Measurements from ENCODE around the gene FDX2.
"Not testable (repeated sequence)": the region's sequence is repeated elsewhere in the genome, so short reads cannot be mapped to it uniquely, and the experiment has no call there.

The FDX2 gene

GRCh38 chr19:10315335-10316214, at the start of gene FDX2:
TSS of gene FDX2 (minus strand) at chr19:10316015. CDS start at chr19:10315996, 19 bp downstream.
- peak; percentile 91 for DNase-seq

- no peak for DNase-seq
Observed at GRCh38 chr19:10365518-10365917, 49.7 kb upstream of the FDX2 start.

- no peak for DNase-seq
Observed at GRCh38 chr19:10364644-10365043, 48.8 kb upstream of the FDX2 start.

GRCh38 chr19:10363789-10364281, 48.0 kb upstream of the FDX2 start:
- DNase-seq, result no peak

GRCh38 chr19:10362259-10362658, 46.4 kb upstream of the FDX2 start:
- DNase-seq, result no peak

- DNase-seq, result no peak
Observed at GRCh38 chr19:10361569-10362011, 45.8 kb upstream of the FDX2 start.

- no peak for DNase-seq
Observed at GRCh38 chr19:10356431-10356830, 40.6 kb upstream of the FDX2 start.

- DNase-seq, result no peak
Observed at GRCh38 chr19:10353793-10354391, 38.1 kb upstream of the FDX2 start.

GRCh38 chr19:10352764-10353671, 37.2 kb upstream of the FDX2 start:
- no peak for DNase-seq

- DNase-seq, result no peak
Observed at GRCh38 chr19:10346509-10346908, 30.7 kb upstream of the FDX2 start.

GRCh38 chr19:10344780-10345179, 29.0 kb upstream of the FDX2 start:
- no peak for DNase-seq

- DNase-seq, result no peak
Observed at GRCh38 chr19:10343495-10343894, 27.7 kb upstream of the FDX2 start.

GRCh38 chr19:10339977-10340376, 24.2 kb upstream of the FDX2 start:
- DNase-seq, result no peak

- no peak for DNase-seq
Observed at GRCh38 chr19:10339380-10339960, 23.7 kb upstream of the FDX2 start, which contains the start of gene ICAM3. TSS of gene ICAM3 (minus strand) at chr19:10339624. CDS start at chr19:10339614, 10 bp downstream.

GRCh38 chr19:10338940-10339339, 23.1 kb upstream of the FDX2 start:
- no peak for DNase-seq

GRCh38 chr19:10336725-10337124, 20.9 kb upstream of the FDX2 start:
- DNase-seq, result not testable (repeated sequence)

GRCh38 chr19:10335352-10335985, 19.7 kb upstream of the FDX2 start:
- DNase-seq, result no peak

- peak; percentile 89 for DNase-seq
Observed at GRCh38 chr19:10334588-10335351, 19.0 kb upstream of the FDX2 start.

GRCh38 chr19:10333758-10334587, 18.2 kb upstream of the FDX2 start:
- peak; percentile 92 for DNase-seq
